ENCODE results near the gene TP53I3.
"Not testable (repeated sequence)": the region's sequence is repeated elsewhere in the genome, so short reads cannot be mapped to it uniquely, and the experiment has no call there.

Gene TP53I3

GRCh38 chr2:24102677-24103076, 18.0 kb upstream of the TP53I3 start:
- in situ Hi-C loops (cut with HindIII; ENCODE audit: low sequenced_read_pairs): no loop called here
- TF ChIP-seq CTCF (IDR thresholded peaks at IDR 0.05; ENCODE audit: low read depth, low read length): no peak
- DNase-seq (ENCODE audit: low read depth, low spot score): no peak
- H3K4me3 ChIP-seq (ENCODE audit: low read depth, low read length): no peak overlapping the region

- H3K4me3 ChIP-seq (ENCODE audit: low read depth, low read length): no peak overlapping the region
- TF ChIP-seq CTCF (IDR thresholded peaks at IDR 0.05; ENCODE audit: low read depth, low read length): no peak
- no peak for DNase-seq (ENCODE audit: low read depth, low spot score)
- in situ Hi-C loops (cut with HindIII; ENCODE audit: low sequenced_read_pairs): no loop called here
These were observed 17.4 kb upstream of the TP53I3 start for GRCh38 chr2:24101992-24102391.

GRCh38 chr2:24100732-24101131, 16.1 kb upstream of the TP53I3 start:
- DNase-seq (ENCODE audit: low read depth, low spot score); in situ Hi-C loops (cut with HindIII; ENCODE audit: low sequenced_read_pairs); H3K4me3 ChIP-seq (ENCODE audit: low read depth, low read length): not testable (repeated sequence)

- H3K4me3 ChIP-seq (ENCODE audit: low read depth, low read length); DNase-seq (ENCODE audit: low read depth, low spot score); in situ Hi-C loops (cut with HindIII; ENCODE audit: low sequenced_read_pairs): not testable (repeated sequence)
These were observed 10.6 kb upstream of the TP53I3 start for GRCh38 chr2:24095171-24095677.

- in situ Hi-C loops (cut with HindIII; ENCODE audit: low sequenced_read_pairs); H3K4me3 ChIP-seq (ENCODE audit: low read depth, low read length); DNase-seq (ENCODE audit: low read depth, low spot score): not testable (repeated sequence)
These were observed 8.6 kb upstream of the TP53I3 start for GRCh38 chr2:24093270-24093669.

- no peak overlapping the region for H3K4me3 ChIP-seq (ENCODE audit: low read depth, low read length)
- in situ Hi-C loops (cut with HindIII; ENCODE audit: low sequenced_read_pairs): no loop called here
- TF ChIP-seq CTCF (IDR thresholded peaks at IDR 0.05; ENCODE audit: low read depth, low read length): no peak
- no peak for DNase-seq (ENCODE audit: low read depth, low spot score)
These were observed 4.3 kb upstream of the TP53I3 start for GRCh38 chr2:24088821-24089359.

- in situ Hi-C loops (cut with HindIII; ENCODE audit: low sequenced_read_pairs): no loop called here
- TF ChIP-seq CTCF (IDR thresholded peaks at IDR 0.05; ENCODE audit: low read depth, low read length): no peak
- H3K4me3 ChIP-seq (ENCODE audit: low read depth, low read length): no peak overlapping the region
- DNase-seq (ENCODE audit: low read depth, low spot score): no peak
These were observed 2.4 kb upstream of the TP53I3 start for GRCh38 chr2:24087032-24087431.

- no peak overlapping the region for H3K4me3 ChIP-seq (ENCODE audit: low read depth, low read length)
- DNase-seq (ENCODE audit: low read depth, low spot score): no peak
- in situ Hi-C loops (cut with HindIII; ENCODE audit: low sequenced_read_pairs): no loop called here
- TF ChIP-seq CTCF (IDR thresholded peaks at IDR 0.05; ENCODE audit: low read depth, low read length): no peak
These were observed 1.6 kb upstream of the TP53I3 start for GRCh38 chr2:24086241-24086640.
